ENCODE results near the gene COL13A1. TPM values are rescaled to one million over a fixed set of nuclear protein-coding genes. Genes with fewer than 3 reads are reported as not detected.

The COL13A1 gene
- total and polyA plus RNA-seq, 2 experiments from 2014 or later, result 5.2 to 8.6 TPM

DNA sequence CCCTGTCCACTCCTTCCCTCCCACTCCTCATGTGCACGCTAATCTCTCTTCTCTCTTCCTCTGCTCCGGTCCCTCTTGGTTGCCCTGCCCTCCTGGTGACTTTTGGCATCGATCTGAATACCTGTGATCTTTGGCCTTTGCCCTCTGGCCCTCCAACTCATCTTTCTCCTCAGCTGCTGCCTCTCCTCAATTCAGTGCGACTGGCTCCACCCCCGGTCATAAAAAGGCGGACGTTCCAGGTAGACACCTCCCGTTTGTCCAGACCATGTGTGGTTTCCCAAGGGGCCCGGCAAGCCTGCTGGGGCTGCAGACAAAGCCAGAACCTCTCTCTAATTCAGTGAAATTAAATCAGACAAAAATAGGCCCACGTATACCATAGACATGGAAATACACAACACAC is 96.8 kb downstream of the COL13A1 start:
- ATAC-seq (no peak), DNase-seq (ENCODE audit: low spot score) (no peak)
- Histone ChIP-seq H3K36me3 (ENCODE audit: insufficient read depth) (no peaks in the 10 kb centered on the region), H3K27ac (ENCODE audit: low read depth) (no peak overlapping the region), H3K9me2 (ENCODE audit: insufficient read depth) (no peaks in the 10 kb centered on the region), H2AFZ (no peak overlapping the region), H3F3A (replicated peaks; ENCODE audit: low read depth) (no peaks in the 10 kb centered on the region), H3K4me2 (no peak overlapping the region), H3K4me3 (no peak overlapping the region), H3K27me3 (ENCODE audit: insufficient read depth) (no peaks in the 10 kb centered on the region), H3K4me1 (ENCODE audit: insufficient read depth) (peaks cover 20% of the 10 kb centered on the region), H3K79me2 (replicated peaks; ENCODE audit: insufficient read depth) (no peaks in the 10 kb centered on the region), H4K20me1 (replicated peaks; ENCODE audit: insufficient read depth) (no peaks in the 10 kb centered on the region)
- Mint-ChIP-seq H3K4me3 (no peak overlapping the region), H3K4me1 (peaks cover 47% of the 10 kb centered on the region), H3K9me3 (no peaks in the 10 kb centered on the region), H3K27me3 (ENCODE audit: insufficient read depth, low read depth, poor library complexity) (peaks cover 20% of the 10 kb centered on the region), H3K27ac (no peak overlapping the region), H3K36me3 (ENCODE audit: low read depth) (no peaks in the 10 kb centered on the region; the same call in 2 of the 3 replicates)
- TF ChIP-seq, protein P1, sequence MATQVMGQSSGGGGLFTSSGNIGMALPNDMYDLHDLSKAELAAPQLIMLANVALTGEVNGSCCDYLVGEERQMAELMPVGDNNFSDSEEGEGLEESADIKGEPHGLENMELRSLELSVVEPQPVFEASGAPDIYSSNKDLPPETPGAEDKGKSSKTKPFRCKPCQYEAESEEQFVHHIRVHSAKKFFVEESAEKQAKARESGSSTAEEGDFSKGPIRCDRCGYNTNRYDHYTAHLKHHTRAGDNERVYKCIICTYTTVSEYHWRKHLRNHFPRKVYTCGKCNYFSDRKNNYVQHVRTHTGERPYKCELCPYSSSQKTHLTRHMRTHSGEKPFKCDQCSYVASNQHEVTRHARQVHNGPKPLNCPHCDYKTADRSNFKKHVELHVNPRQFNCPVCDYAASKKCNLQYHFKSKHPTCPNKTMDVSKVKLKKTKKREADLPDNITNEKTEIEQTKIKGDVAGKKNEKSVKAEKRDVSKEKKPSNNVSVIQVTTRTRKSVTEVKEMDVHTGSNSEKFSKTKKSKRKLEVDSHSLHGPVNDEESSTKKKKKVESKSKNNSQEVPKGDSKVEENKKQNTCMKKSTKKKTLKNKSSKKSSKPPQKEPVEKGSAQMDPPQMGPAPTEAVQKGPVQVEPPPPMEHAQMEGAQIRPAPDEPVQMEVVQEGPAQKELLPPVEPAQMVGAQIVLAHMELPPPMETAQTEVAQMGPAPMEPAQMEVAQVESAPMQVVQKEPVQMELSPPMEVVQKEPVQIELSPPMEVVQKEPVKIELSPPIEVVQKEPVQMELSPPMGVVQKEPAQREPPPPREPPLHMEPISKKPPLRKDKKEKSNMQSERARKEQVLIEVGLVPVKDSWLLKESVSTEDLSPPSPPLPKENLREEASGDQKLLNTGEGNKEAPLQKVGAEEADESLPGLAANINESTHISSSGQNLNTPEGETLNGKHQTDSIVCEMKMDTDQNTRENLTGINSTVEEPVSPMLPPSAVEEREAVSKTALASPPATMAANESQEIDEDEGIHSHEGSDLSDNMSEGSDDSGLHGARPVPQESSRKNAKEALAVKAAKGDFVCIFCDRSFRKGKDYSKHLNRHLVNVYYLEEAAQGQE (IDR thresholded peaks at IDR 0.05; ENCODE audit: unreplicated experiment), result no peak
- TF ChIP-seq CREB1 (CRISPR knock-in tag; IDR thresholded peaks at IDR 0.05; ENCODE audit: low read depth) (no peak), ZNF331 (CRISPR knock-in tag; IDR thresholded peaks at IDR 0.05; ENCODE audit: low read depth) (no peak), NANOG (IDR thresholded peaks at IDR 0.05; ENCODE audit: borderline replicate concordance) (no peak), EZH2 (IDR thresholded peaks at IDR 0.05; ENCODE audit: low read depth, unreplicated experiment) (no peak), STAT1 (IDR thresholded peaks at IDR 0.05; ENCODE audit: unreplicated experiment) (no peak), CTCF (conservative IDR thresholded peaks at IDR 0.05; ENCODE audit: low read depth in 2 of 2) (no peak), JUNB (IDR thresholded peaks at IDR 0.05; ENCODE audit: unreplicated experiment) (no peak)
- TF ChIP-seq, protein P2, sequence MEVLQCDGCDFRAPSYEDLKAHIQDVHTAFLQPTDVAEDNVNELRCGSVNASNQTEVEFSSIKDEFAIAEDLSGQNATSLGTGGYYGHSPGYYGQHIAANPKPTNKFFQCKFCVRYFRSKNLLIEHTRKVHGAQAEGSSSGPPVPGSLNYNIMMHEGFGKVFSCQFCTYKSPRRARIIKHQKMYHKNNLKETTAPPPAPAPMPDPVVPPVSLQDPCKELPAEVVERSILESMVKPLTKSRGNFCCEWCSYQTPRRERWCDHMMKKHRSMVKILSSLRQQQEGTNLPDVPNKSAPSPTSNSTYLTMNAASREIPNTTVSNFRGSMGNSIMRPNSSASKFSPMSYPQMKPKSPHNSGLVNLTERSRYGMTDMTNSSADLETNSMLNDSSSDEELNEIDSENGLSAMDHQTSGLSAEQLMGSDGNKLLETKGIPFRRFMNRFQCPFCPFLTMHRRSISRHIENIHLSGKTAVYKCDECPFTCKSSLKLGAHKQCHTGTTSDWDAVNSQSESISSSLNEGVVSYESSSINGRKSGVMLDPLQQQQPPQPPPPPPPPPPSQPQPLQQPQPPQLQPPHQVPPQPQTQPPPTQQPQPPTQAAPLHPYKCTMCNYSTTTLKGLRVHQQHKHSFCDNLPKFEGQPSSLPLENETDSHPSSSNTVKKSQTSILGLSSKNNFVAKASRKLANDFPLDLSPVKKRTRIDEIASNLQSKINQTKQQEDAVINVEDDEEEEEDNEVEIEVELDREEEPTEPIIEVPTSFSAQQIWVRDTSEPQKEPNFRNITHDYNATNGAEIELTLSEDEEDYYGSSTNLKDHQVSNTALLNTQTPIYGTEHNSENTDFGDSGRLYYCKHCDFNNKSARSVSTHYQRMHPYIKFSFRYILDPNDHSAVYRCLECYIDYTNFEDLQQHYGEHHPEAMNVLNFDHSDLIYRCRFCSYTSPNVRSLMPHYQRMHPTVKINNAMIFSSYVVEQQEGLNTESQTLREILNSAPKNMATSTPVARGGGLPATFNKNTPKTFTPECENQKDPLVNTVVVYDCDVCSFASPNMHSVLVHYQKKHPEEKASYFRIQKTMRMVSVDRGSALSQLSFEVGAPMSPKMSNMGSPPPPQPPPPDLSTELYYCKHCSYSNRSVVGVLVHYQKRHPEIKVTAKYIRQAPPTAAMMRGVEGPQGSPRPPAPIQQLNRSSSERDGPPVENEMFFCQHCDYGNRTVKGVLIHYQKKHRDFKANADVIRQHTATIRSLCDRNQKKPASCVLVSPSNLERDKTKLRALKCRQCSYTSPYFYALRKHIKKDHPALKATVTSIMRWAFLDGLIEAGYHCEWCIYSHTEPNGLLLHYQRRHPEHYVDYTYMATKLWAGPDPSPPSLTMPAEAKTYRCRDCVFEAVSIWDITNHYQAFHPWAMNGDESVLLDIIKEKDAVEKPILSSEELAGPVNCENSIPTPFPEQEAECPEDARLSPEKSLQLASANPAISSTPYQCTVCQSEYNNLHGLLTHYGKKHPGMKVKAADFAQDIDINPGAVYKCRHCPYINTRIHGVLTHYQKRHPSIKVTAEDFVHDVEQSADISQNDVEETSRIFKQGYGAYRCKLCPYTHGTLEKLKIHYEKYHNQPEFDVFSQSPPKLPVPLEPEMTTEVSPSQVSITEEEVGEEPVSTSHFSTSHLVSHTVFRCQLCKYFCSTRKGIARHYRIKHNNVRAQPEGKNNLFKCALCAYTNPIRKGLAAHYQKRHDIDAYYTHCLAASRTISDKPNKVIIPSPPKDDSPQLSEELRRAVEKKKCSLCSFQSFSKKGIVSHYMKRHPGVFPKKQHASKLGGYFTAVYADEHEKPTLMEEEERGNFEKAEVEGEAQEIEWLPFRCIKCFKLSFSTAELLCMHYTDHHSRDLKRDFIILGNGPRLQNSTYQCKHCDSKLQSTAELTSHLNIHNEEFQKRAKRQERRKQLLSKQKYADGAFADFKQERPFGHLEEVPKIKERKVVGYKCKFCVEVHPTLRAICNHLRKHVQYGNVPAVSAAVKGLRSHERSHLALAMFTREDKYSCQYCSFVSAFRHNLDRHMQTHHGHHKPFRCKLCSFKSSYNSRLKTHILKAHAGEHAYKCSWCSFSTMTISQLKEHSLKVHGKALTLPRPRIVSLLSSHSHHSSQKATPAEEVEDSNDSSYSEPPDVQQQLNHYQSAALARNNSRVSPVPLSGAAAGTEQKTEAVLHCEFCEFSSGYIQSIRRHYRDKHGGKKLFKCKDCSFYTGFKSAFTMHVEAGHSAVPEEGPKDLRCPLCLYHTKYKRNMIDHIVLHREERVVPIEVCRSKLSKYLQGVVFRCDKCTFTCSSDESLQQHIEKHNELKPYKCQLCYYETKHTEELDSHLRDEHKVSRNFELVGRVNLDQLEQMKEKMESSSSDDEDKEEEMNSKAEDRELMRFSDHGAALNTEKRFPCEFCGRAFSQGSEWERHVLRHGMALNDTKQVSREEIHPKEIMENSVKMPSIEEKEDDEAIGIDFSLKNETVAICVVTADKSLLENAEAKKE (CRISPR knock-in tag; IDR thresholded peaks at IDR 0.05), result no peak
- TF ChIP-seq, protein P3, sequence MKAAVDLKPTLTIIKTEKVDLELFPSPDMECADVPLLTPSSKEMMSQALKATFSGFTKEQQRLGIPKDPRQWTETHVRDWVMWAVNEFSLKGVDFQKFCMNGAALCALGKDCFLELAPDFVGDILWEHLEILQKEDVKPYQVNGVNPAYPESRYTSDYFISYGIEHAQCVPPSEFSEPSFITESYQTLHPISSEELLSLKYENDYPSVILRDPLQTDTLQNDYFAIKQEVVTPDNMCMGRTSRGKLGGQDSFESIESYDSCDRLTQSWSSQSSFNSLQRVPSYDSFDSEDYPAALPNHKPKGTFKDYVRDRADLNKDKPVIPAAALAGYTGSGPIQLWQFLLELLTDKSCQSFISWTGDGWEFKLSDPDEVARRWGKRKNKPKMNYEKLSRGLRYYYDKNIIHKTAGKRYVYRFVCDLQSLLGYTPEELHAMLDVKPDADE (IDR thresholded peaks at IDR 0.05), result no peak
